NB4 (cell line): ENCODE results near the gene KATNB1.

Experiments used
- MYC ChIP-seq: IDR thresholded peaks from 2 replicates; pipeline ENCODE4 v1.6.1; 2011; ENCODE audit warnings: low read depth, low read length
- POLR2A ChIP-seq: IDR thresholded peaks from 2 replicates; pipeline ENCODE4 v1.6.1; 2011; ENCODE audit warnings: mild to moderate bottlenecking; ENCODE audit not compliant: insufficient read length; ENCODE audit errors: extremely low read depth
- TF ChIP-seq, protein P1 (sequence below): IDR thresholded peaks from one replicate; pipeline ENCODE4 v1.5.1; 2012; ENCODE audit warnings: low read depth, low read length
- TF ChIP-seq, protein P2 (sequence below): IDR thresholded peaks from 2 replicates; pipeline ENCODE4 v1.6.1; 2011; ENCODE audit warnings: low read depth, low read length

DNA sequence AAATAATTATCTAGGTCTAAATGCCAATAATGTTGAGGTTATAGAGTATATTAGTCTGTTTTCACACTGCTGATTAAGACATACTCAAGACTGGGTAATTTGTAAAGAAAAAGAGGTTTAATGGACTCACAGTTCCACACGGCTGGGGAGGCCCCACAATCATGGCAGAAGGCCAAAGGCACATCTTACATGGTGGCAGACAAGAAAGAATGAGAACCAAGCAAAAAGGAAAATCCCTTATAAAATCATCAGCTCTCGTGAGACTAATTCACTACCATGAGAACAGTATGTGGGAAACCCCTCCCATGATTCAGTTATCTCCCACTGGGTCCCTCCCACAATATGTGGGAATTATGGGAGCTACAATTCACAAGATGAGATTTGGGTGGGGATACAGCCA lies 2.9 kb upstream of the KATNB1 start:
- TF ChIP-seq, protein P1, sequence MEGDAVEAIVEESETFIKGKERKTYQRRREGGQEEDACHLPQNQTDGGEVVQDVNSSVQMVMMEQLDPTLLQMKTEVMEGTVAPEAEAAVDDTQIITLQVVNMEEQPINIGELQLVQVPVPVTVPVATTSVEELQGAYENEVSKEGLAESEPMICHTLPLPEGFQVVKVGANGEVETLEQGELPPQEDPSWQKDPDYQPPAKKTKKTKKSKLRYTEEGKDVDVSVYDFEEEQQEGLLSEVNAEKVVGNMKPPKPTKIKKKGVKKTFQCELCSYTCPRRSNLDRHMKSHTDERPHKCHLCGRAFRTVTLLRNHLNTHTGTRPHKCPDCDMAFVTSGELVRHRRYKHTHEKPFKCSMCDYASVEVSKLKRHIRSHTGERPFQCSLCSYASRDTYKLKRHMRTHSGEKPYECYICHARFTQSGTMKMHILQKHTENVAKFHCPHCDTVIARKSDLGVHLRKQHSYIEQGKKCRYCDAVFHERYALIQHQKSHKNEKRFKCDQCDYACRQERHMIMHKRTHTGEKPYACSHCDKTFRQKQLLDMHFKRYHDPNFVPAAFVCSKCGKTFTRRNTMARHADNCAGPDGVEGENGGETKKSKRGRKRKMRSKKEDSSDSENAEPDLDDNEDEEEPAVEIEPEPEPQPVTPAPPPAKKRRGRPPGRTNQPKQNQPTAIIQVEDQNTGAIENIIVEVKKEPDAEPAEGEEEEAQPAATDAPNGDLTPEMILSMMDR = no peak
- TF ChIP-seq POLR2A (no peak), MYC (no peak)
- TF ChIP-seq, protein P2, sequence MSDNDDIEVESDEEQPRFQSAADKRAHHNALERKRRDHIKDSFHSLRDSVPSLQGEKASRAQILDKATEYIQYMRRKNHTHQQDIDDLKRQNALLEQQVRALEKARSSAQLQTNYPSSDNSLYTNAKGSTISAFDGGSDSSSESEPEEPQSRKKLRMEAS = no peak
